ENCODE results near the gene IGF2BP3.

GRCh38 chr7:23350466-23350865, 119.8 kb downstream of the IGF2BP3 start:
- TF ChIP-seq CTCF (conservative IDR thresholded peaks at IDR 0.05) (no peak), EZH2 (IDR thresholded peaks at IDR 0.05; ENCODE audit: low read depth) (no peak)

All from PC-9 (cell line).